NCI-H2029 treated with DMSO at 0.1 percent for 48 hours (cell line): Measurements from ENCODE around the gene EPB42.
"Not testable (repeated sequence)": the region's sequence is repeated elsewhere in the genome, so short reads cannot be mapped to it uniquely, and the experiment has no call there.

Source experiments
- DNase-seq: peaks from one replicate; lab custom pipeline; 2025; lab: John Stamatoyannopoulos, UW

Gene EPB42

GRCh38 chr15:43241100-43241499, 20.3 kb upstream of the EPB42 start:
- DNase-seq = no peak

GRCh38 chr15:43239732-43240491, 19.1 kb upstream of the EPB42 start:
- no peak for DNase-seq

- no peak for DNase-seq
These were observed 17.9 kb upstream of the EPB42 start for GRCh38 chr15:43238671-43239131.

GRCh38 chr15:43237842-43238470, 17.1 kb upstream of the EPB42 start:
- DNase-seq = no peak

GRCh38 chr15:43235536-43235935, 14.7 kb upstream of the EPB42 start:
- no peak for DNase-seq

GRCh38 chr15:43232289-43232874, 11.6 kb upstream of the EPB42 start:
- DNase-seq = no peak

GRCh38 chr15:43230640-43231115, 9.9 kb upstream of the EPB42 start:
- no peak for DNase-seq

GRCh38 chr15:43229977-43230376, 9.2 kb upstream of the EPB42 start:
- no peak for DNase-seq

- no peak for DNase-seq
These were observed 5.9 kb upstream of the EPB42 start for GRCh38 chr15:43226436-43227305.

GRCh38 chr15:43225950-43226255, 5.1 kb upstream of the EPB42 start:
- DNase-seq = not testable (repeated sequence)

GRCh38 chr15:43225201-43225949, 4.6 kb upstream of the EPB42 start:
- no peak for DNase-seq

- DNase-seq = no peak
These were observed 604 bp upstream of the EPB42 start for GRCh38 chr15:43221422-43221821.

GRCh38 chr15:43219929-43220928, 589 bp downstream of the EPB42 start:
- DNase-seq = no peak

- DNase-seq = no peak
These were observed 1.7 kb downstream of the EPB42 start for GRCh38 chr15:43218908-43219706.

GRCh38 chr15:43215961-43216360, 4.9 kb downstream of the EPB42 start:
- DNase-seq = no peak

GRCh38 chr15:43214592-43215295, 6.1 kb downstream of the EPB42 start:
- DNase-seq = no peak

- no peak for DNase-seq
These were observed 6.6 kb downstream of the EPB42 start for GRCh38 chr15:43214169-43214568.

GRCh38 chr15:43213466-43213865, 7.4 kb downstream of the EPB42 start:
- no peak for DNase-seq

GRCh38 chr15:43212951-43213350, 7.9 kb downstream of the EPB42 start:
- no peak for DNase-seq
